Large intestine (tissue), 12 donors: ENCODE results near the gene ME1. TPM values are rescaled to one million over a fixed set of nuclear protein-coding genes. Genes with fewer than 3 reads are reported as not detected.

ENCODE experiments used
- DNase-seq, 2 donors: peaks; one replicate each; pipeline versions ENCODE4 v3.0.0 to v3.0.0-alpha.2; 2013
- H3K27ac ChIP-seq: one replicate; pipeline ENCODE4 v1.5.1; 2013; ENCODE audit warnings: low read length
- H3K27me3 ChIP-seq: 2 replicates; pipeline ENCODE4 v1.6.1; 2013; ENCODE audit warnings: low read length; ENCODE audit not compliant: control insufficient read depth, insufficient read depth
- H3K36me3 ChIP-seq: 2 replicates; pipeline ENCODE4 v1.6.1; 2013; ENCODE audit warnings: low read length; ENCODE audit not compliant: control insufficient read depth, insufficient read depth
- H3K4me1 ChIP-seq: one replicate; pipeline ENCODE4 v1.6.1; 2013; ENCODE audit warnings: low read length; ENCODE audit not compliant: control insufficient read depth, insufficient read depth
- H3K4me3 ChIP-seq: one replicate; pipeline ENCODE4 v1.5.1; 2013; ENCODE audit warnings: low read length
- H3K9me3 ChIP-seq: one replicate; pipeline ENCODE4 v1.6.1; 2013; ENCODE audit warnings: mild to moderate bottlenecking, low read depth, low read length, moderate library complexity; ENCODE audit not compliant: control insufficient read depth
- WGBS: methylation state at CpG from one replicate; pipeline ENCODE4 v1.1.5; 2013; ENCODE audit warnings: low lambda C conversion rate; ENCODE audit not compliant: insufficient coverage; 5-methylcytosine and 5-hydroxymethylcytosine counted together
- long read RNA-seq, 11 donors: transcript quantifications; one replicate each; lab custom pipeline, GENCODE V29; 2026
- polyA plus RNA-seq: library from polyadenylated mRNA; unstranded; fragments of 120-200 nt; gene quantifications from one replicate; pipeline ENCODE4 v1.2.1, GENCODE V29; 2013

ME1 gene
- 11.9 TPM for polyA plus RNA-seq
- long read RNA-seq, donor 1, partial matches to known transcripts: 0 of 1 reads
- long read RNA-seq, donor 1, other reads (novel, unspliced or antisense): 0 of 1 reads
- long read RNA-seq, donor 2, partial matches to known transcripts: 0 of 3 reads
- long read RNA-seq, donor 2, other reads (novel, unspliced or antisense): 0 of 3 reads
- long read RNA-seq, donor 3, partial matches to known transcripts: 0 of 2 reads
- long read RNA-seq, donor 3, other reads (novel, unspliced or antisense): 0 of 2 reads
- long read RNA-seq, donor 4: 0 reads
- long read RNA-seq, donor 5, partial matches to known transcripts: 0 of 1 reads
- long read RNA-seq, donor 5, other reads (novel, unspliced or antisense): 0 of 1 reads
- long read RNA-seq, donor 6, partial matches to known transcripts: 0 of 4 reads
- long read RNA-seq, donor 6, other reads (novel, unspliced or antisense): 0 of 4 reads
- long read RNA-seq, donor 7: 0 reads
- long read RNA-seq, donor 8, partial matches to known transcripts: 0 of 4 reads
- long read RNA-seq, donor 8, other reads (novel, unspliced or antisense): 0 of 4 reads
- long read RNA-seq, donor 9, partial matches to known transcripts: 0 of 2 reads
- long read RNA-seq, donor 9, other reads (novel, unspliced or antisense): 0 of 2 reads
- long read RNA-seq, donor 10, transcript ME1-201 (14 exons, 3,371 nt): major isoform, 6 of 6 reads
- long read RNA-seq, donor 10, partial matches to known transcripts: 0 of 6 reads
- long read RNA-seq, donor 10, other reads (novel, unspliced or antisense): 0 of 6 reads
- long read RNA-seq, donor 11, partial matches to known transcripts: 0 of 1 reads
- long read RNA-seq, donor 11, other reads (novel, unspliced or antisense): 0 of 1 reads

DNA sequence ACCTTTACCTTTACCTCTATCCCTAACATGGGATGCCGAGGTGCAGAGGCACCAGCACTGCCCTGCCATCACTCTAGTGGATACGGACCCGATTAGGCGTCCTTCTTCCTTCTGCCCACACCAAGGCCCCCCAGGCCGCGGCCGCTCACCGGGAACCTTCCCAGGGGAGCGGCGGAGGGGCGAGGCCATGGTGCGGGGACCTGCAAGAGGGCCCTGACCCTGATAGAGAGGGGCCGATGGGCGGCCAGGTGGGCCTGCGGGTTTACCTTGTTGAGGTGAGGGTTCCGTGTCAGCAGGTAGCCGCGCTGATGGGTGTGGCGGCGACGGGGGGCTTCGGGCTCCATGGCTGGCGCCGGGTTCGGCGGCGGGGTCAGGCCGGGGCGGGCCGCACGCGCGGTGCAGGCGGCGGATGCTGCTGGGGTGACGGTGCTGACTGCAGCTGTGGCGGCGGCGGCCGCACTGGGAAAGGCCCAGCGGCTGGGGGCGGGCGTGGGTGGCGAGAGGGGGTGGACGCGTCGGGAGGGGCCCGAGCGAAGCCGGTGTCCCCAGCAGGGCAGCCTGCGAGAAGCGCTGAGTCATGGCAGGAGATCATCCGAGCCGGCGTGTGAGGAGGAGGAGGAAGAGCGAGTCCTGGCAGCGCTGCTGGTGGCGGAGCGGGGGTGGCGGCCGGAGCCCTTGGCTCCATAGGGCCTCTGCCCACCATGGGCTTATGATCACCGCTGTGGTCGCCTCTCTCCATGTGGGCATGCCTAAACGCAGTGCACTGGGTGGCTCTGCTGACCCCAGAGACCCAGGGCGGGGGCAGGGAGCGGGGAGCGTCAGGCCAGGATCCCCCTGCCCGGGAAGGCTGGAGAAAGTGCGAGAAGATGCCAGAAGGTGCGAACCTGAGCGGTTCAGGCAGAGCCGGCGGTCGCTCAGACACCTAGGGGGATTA is at the start of gene ME1:
Gene ME1 (minus strand): TSS at position 441 of the 934 bp plus-strand sequence. CDS start 97 bp downstream, at position 344.
- no CpG with 5 or more reads among the region's 74 CpGs for WGBS
- no peaks in the 10 kb centered on the region for H3K27me3 ChIP-seq
- H3K9me3 ChIP-seq: no peaks in the 10 kb centered on the region
- peak within 1 kb of the TSS; percentile 86 for H3K4me3 ChIP-seq
- H3K27ac ChIP-seq: peak within 1 kb of the TSS; percentile 98
- peak; percentile 71 to 87 for DNase-seq
- no peaks in the 10 kb centered on the region for H3K36me3 ChIP-seq
- peaks cover 6% of the 10 kb centered on the region for H3K4me1 ChIP-seq

- DNase-seq: peak in 1 of 2 donors; percentile 23
- H3K27me3 ChIP-seq: no peaks in the 10 kb centered on the region
- peaks cover 5% of the 10 kb centered on the region for H3K4me1 ChIP-seq
- H3K4me3 ChIP-seq: no peak overlapping the region
- H3K27ac ChIP-seq: peak overlapping the region; percentile 37
- no peaks in the 10 kb centered on the region for H3K9me3 ChIP-seq
- WGBS: no CpG with 5 or more reads among the region's 1 CpG
- no peaks in the 10 kb centered on the region for H3K36me3 ChIP-seq
Observed at GRCh38 chr6:83480470-83480869, 49.6 kb upstream of the ME1 start.

GRCh38 chr6:83479389-83479788 is 48.5 kb upstream of the ME1 start:
- 27% methylated on average over 1 of the region's 1 CpG for WGBS
- Histone ChIP-seq H3K27me3 (no peaks in the 10 kb centered on the region), H3K9me3 (no peaks in the 10 kb centered on the region), H3K4me3 (no peak overlapping the region), H3K4me1 (peaks cover 5% of the 10 kb centered on the region), H3K36me3 (no peaks in the 10 kb centered on the region), H3K27ac (peak overlapping the region; percentile 37)
- peak in 1 of 2 donors; percentile 39 for DNase-seq

GRCh38 chr6:83476971-83477370 is 46.1 kb upstream of the ME1 start:
- Histone ChIP-seq H3K27me3 (no peaks in the 10 kb centered on the region), H3K36me3 (no peaks in the 10 kb centered on the region), H3K4me3 (no peak overlapping the region), H3K9me3 (no peaks in the 10 kb centered on the region), H3K4me1 (peaks cover 8% of the 10 kb centered on the region), H3K27ac (no peak overlapping the region)
- peak in 1 of 2 donors; percentile 62 for DNase-seq
- no CpG with 5 or more reads among the region's 1 CpG for WGBS

- WGBS: no CpG with 5 or more reads among the region's 4 CpGs
- peak; percentile 31 to 75 for DNase-seq
- H3K36me3 ChIP-seq: no peaks in the 10 kb centered on the region
- no peaks in the 10 kb centered on the region for H3K27me3 ChIP-seq
- H3K4me3 ChIP-seq: no peak overlapping the region
- no peak overlapping the region for H3K27ac ChIP-seq
- peaks cover 4% of the 10 kb centered on the region for H3K4me1 ChIP-seq
- H3K9me3 ChIP-seq: no peaks in the 10 kb centered on the region
Observed at GRCh38 chr6:83474309-83474708, 43.5 kb upstream of the ME1 start.

- H3K27me3 ChIP-seq: no peaks in the 10 kb centered on the region
- H3K4me1 ChIP-seq: peaks cover 4% of the 10 kb centered on the region
- no peak for DNase-seq
- H3K9me3 ChIP-seq: no peaks in the 10 kb centered on the region
- H3K4me3 ChIP-seq: no peak overlapping the region
- no peak overlapping the region for H3K27ac ChIP-seq
- no peaks in the 10 kb centered on the region for H3K36me3 ChIP-seq
- no CpG with 5 or more reads among the region's 2 CpGs for WGBS
Observed at GRCh38 chr6:83472767-83473166, 41.9 kb upstream of the ME1 start.

- Histone ChIP-seq H3K27ac (no peak overlapping the region), H3K4me1 (peaks cover 5% of the 10 kb centered on the region), H3K9me3 (no peaks in the 10 kb centered on the region), H3K27me3 (no peaks in the 10 kb centered on the region), H3K36me3 (no peaks in the 10 kb centered on the region), H3K4me3 (no peak overlapping the region)
- no peak for DNase-seq
- WGBS: no CpG with 5 or more reads among the region's 3 CpGs
Observed at GRCh38 chr6:83470587-83470986, 39.7 kb upstream of the ME1 start.

DNA sequence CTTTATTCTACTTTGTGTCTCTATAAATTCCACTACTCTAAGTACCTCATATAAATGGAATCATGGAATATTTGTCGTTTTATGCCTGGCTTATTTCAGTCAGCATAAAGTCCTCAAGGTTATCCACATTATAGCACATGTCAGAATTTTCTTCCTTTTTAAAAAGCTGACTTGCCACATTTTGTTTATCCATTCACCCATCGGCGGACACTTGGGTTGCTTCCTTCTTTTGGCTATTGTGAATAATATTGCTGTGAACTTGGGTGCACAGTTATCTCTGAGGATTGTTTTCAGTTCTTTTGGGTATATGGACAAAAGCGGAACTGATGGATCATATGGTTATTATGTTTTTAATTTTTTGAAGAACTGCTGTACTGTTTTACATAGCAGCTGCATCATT is 39.1 kb upstream of the ME1 start:
- WGBS: no CpG with 5 or more reads among the region's 4 CpGs
- Histone ChIP-seq H3K9me3 (no peaks in the 10 kb centered on the region), H3K27me3 (no peaks in the 10 kb centered on the region), H3K4me1 (peaks cover 11% of the 10 kb centered on the region), H3K36me3 (no peaks in the 10 kb centered on the region), H3K27ac (no peak overlapping the region), H3K4me3 (no peak overlapping the region)
- DNase-seq: no peak

GRCh38 chr6:83467620-83468036 is 36.8 kb upstream of the ME1 start:
- Histone ChIP-seq H3K4me3 (no peak overlapping the region), H3K27me3 (no peaks in the 10 kb centered on the region), H3K4me1 (peaks cover 26% of the 10 kb centered on the region), H3K36me3 (no peaks in the 10 kb centered on the region), H3K27ac (no peak overlapping the region), H3K9me3 (no peaks in the 10 kb centered on the region)
- no CpG with 5 or more reads among the region's 3 CpGs for WGBS
- DNase-seq: no peak

DNA sequence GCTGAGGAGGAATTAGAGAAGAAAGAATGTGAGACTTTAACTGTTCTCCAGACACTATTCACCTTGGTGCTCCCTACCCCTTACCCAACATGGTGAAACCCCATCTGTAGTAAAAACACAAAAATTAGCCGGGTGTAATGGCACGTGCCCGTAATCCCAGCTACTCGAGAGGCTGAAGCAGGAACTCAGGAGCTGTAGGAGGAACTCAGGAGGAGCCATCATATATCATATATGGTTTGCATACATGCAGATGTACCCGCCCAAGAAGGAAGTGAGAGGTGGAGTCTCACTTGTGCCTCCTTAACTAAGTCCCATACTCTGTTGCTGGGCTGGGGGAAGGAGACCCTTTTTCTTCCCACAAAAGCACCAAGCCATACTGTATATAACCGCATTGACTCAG is 35.5 kb upstream of the ME1 start:
- 100% methylated on average over 1 of the region's 6 CpGs for WGBS
- no peaks in the 10 kb centered on the region for H3K36me3 ChIP-seq
- H3K4me3 ChIP-seq: no peak overlapping the region
- H3K4me1 ChIP-seq: peaks cover 26% of the 10 kb centered on the region
- no peaks in the 10 kb centered on the region for H3K27me3 ChIP-seq
- H3K27ac ChIP-seq: no peak overlapping the region
- no peak for DNase-seq
- no peaks in the 10 kb centered on the region for H3K9me3 ChIP-seq
